ENCODE data around the gene CD300LG. TPM values are rescaled to one million over a fixed set of nuclear protein-coding genes. Genes with fewer than 3 reads are reported as not detected.

CD300LG gene
- total RNA-seq, 1 donor from 2014 or later, result not detected

- intact Hi-C loops (cut with micrococcal nuclease), result no loop called here
These were observed 58.5 kb downstream of the CD300LG start for GRCh38 chr17:43905400-43905984.

GRCh38 chr17:43905985-43906852 lies 59.2 kb downstream of the CD300LG start:
- intact Hi-C loops (cut with micrococcal nuclease), result no loop called here

- intact Hi-C loops (cut with micrococcal nuclease), result no loop called here
These were observed 60.0 kb downstream of the CD300LG start for GRCh38 chr17:43906951-43907424.

GRCh38 chr17:43907425-43907981 lies 60.5 kb downstream of the CD300LG start, which contains the start of gene MPP2:
TSS of gene MPP2 (minus strand) at chr17:43907536. CDS start at chr17:43904460, 3,076 bp downstream.
- intact Hi-C loops (cut with micrococcal nuclease), result no loop called here

GRCh38 chr17:43907998-43908721 lies 61.2 kb downstream of the CD300LG start:
- intact Hi-C loops (cut with micrococcal nuclease), result no loop called here

- intact Hi-C loops (cut with micrococcal nuclease), result no loop called here
These were observed 62.7 kb downstream of the CD300LG start for GRCh38 chr17:43909537-43910231.

GRCh38 chr17:43911904-43912303 lies 64.9 kb downstream of the CD300LG start:
- intact Hi-C loops (cut with micrococcal nuclease), result no loop called here

GRCh38 chr17:43912635-43913304 lies 65.8 kb downstream of the CD300LG start:
- intact Hi-C loops (cut with micrococcal nuclease), result no loop called here

Other genes with a start within 250 kb of the CD300LG start
- 9.0 and 9.3 TPM in 2 replicates for gene MEOX1, start 185.3 kb upstream of the CD300LG start, total RNA-seq
- gene SOST, start 88.4 kb upstream of the CD300LG start, total RNA-seq, result not detected in 2 replicates
- gene DUSP3, start 68.2 kb upstream of the CD300LG start, total RNA-seq, result 3.8 and 5.7 TPM in 2 replicates
- gene CFAP97D1, start 66.7 kb upstream of the CD300LG start, total RNA-seq, result not detected in 2 replicates
- not detected in 2 replicates for gene MPP3, start 14.0 kb upstream of the CD300LG start, total RNA-seq
- gene MPP2, start 60.4 kb downstream of the CD300LG start, total RNA-seq, result 0.64 and 0.86 TPM in 2 replicates
- not detected in 2 replicates for gene PPY, start 95.3 kb downstream of the CD300LG start, total RNA-seq
- gene PYY, start 106.8 kb downstream of the CD300LG start, total RNA-seq, result not detected in 2 replicates
- gene NAGS, start 157.4 kb downstream of the CD300LG start, total RNA-seq, result 0.20 and 0.41 TPM in 2 replicates
- gene TMEM101, start 167.8 kb downstream of the CD300LG start, total RNA-seq, result 29.7 and 30.5 TPM in 2 replicates
- 66.8 and 69.2 TPM in 2 replicates for gene LSM12, start 219.5 kb downstream of the CD300LG start, total RNA-seq
- 22.7 and 25.5 TPM in 2 replicates for gene G6PC3, start 223.6 kb downstream of the CD300LG start, total RNA-seq